Activated CD4-positive, alpha-beta memory T cell treated with anti-CD3 and anti-CD28 coated beads for 36 hours (primary cell): ENCODE data around the gene METTL13. TPM values are rescaled to one million over a fixed set of nuclear protein-coding genes. Genes with fewer than 3 reads are reported as not detected.

ENCODE experiments used
- CTCF ChIA-PET: fragments of 350-600 bp; sonication (Branson Sonifier 250); formaldehyde crosslinking; loops from one replicate; lab custom pipeline; 2021; ENCODE audit warnings: antibody characterized with exemption, inconsistent platforms; lab: Charles Lee
- POLR2A ChIA-PET: fragments of 350-600 bp; sonication (Branson Sonifier 250); formaldehyde crosslinking; loops from one replicate; lab custom pipeline; 2021; ENCODE audit warnings: antibody characterized with exemption; lab: Charles Lee
- DNase-seq: peaks from one replicate; pipeline ENCODE4 v3.0.0-alpha.2; 2020
- H3K27ac Mint-ChIP-seq: one replicate; pipeline ENCODE4 v1.8.0; 2021; ENCODE audit warnings: mixed read lengths
- H3K27me3 Mint-ChIP-seq: one replicate; pipeline ENCODE4 v1.8.0; 2021; ENCODE audit warnings: mixed read lengths
- H3K36me3 Mint-ChIP-seq: one replicate; pipeline ENCODE4 v1.8.0; 2021; ENCODE audit warnings: mixed read lengths
- H3K4me1 Mint-ChIP-seq: one replicate; pipeline ENCODE4 v1.8.0; 2021; ENCODE audit warnings: low read depth, mixed read lengths
- H3K4me3 Mint-ChIP-seq: one replicate; pipeline ENCODE4 v1.8.0; 2021; ENCODE audit warnings: mild to moderate bottlenecking, mixed read lengths
- H3K9me3 Mint-ChIP-seq: one replicate; pipeline ENCODE4 v1.8.0; 2021; ENCODE audit warnings: mixed read lengths
- intact Hi-C: fragments of 100-400 bp; cut with micrococcal nuclease; formaldehyde crosslinking; loops from one replicate; pipeline ENCODE4 v1.15.1; 2023
- total RNA-seq, 2 experiments: library from RNA; stranded (reverse); gene quantifications; one replicate each; pipeline ENCODE4 v1.2.3, GENCODE V29; 2021

METTL13 gene
- total RNA-seq, 2 experiments from 2014 or later: 45.6 to 49.8 TPM

DNA sequence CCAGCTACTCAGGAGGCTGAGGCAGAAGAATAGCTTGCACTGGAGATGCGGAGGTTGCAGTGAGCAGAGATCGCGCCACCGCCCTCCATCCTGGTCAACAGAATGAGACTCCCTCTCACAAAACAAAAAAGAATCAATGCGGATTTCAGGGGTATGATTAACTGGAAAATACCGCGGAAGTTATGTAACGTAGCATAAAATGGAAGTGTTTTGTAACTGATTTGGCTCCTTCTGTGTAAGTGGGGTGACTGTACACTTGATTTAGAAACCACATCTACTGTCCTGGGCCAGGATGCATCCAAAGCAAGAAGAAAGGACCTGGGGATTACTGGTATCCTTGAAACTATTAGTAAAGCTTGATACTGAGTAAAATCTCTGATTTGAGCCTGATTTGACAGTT, 36.5 kb upstream of the METTL13 start:
- intact Hi-C loops: loop anchor here (5.0 to 10.0 kb wide), 5 partner anchors 97 to 1950 kb away; partner anchors contain the start of genes DNM3, METTL18, SCYL3 and SUCO
- Mint-ChIP-seq H3K27me3 (no peaks in the 10 kb centered on the region), H3K4me3 (no peak overlapping the region), H3K27ac (no peak overlapping the region), H3K36me3 (no peaks in the 10 kb centered on the region), H3K9me3 (no peaks in the 10 kb centered on the region), H3K4me1 (peaks cover 28% of the 10 kb centered on the region)
- ChIA-PET CTCF (interaction anchor here (0.9 kb wide), 1 partner anchor 56 kb away, joined by 3 read pairs; no protein-coding TSS in a partner anchor), POLR2A (no interaction called here)
- no peak for DNase-seq

DNA sequence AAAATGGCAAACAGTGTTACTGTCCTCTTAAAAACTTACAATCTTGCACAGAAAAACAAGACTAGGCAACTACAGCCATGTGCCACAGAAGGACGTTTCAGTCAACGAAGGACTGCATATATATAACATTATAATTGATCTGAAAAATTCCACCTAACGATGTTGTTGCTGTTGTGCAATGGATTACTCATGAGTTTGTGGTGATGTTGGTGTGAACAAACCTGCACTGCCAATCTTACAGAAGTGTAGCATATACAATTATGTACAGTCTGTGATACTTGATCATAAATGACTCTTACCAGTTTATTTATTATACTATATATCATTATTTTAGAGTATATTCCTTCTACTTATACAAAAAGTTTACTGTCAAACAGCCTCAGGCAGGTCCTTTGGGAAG, 32.8 kb upstream of the METTL13 start:
- CTCF ChIA-PET: no interaction called here
- intact Hi-C loops: loop anchor here (10.0 kb wide), 2 partner anchors 786 to 1954 kb away; partner anchors contain the start of genes METTL18 and SUCO
- no peaks in the 10 kb centered on the region for H3K36me3 Mint-ChIP-seq

DNA sequence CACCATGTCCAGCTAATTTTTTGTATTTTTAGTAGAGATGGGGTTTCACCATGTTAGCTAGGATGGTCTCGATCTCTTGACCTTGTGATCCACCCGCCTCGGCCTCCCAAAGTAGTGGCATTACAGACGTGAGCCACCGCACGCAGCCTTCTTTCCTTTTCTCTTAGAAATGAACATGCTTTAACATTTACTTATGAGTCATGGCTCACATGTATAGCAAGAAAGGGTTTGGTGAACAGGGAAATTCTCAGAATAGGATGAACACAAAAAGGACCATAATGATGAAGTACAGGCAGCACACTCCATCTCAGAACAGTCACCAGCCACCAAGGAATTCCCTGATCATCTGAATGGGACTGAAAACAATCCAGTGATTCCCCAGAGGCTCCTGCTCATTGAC, 30.2 kb upstream of the METTL13 start:
- CTCF ChIA-PET: interaction anchor here (0.7 kb wide), 1 partner anchor 24 kb away, joined by 3 read pairs; no protein-coding TSS in a partner anchor
- peak overlapping the region; percentile 39 for H3K27ac Mint-ChIP-seq
- intact Hi-C loops: no loop called here
- H3K9me3 Mint-ChIP-seq: no peaks in the 10 kb centered on the region
- no peaks in the 10 kb centered on the region for H3K4me1 Mint-ChIP-seq
- peak; percentile 27 for DNase-seq
- POLR2A ChIA-PET: no interaction called here
- H3K36me3 Mint-ChIP-seq: no peaks in the 10 kb centered on the region
- no peak overlapping the region for H3K4me3 Mint-ChIP-seq
- no peaks in the 10 kb centered on the region for H3K27me3 Mint-ChIP-seq

More for the DNA sequence above, 32.8 kb upstream of the METTL13 start:
- Mint-ChIP-seq H3K27me3 (no peaks in the 10 kb centered on the region), H3K4me3 (no peak overlapping the region), H3K9me3 (no peaks in the 10 kb centered on the region), H3K27ac (no peak overlapping the region), H3K4me1 (peaks cover 6% of the 10 kb centered on the region)
- DNase-seq: no peak
- POLR2A ChIA-PET: no interaction called here

DNA sequence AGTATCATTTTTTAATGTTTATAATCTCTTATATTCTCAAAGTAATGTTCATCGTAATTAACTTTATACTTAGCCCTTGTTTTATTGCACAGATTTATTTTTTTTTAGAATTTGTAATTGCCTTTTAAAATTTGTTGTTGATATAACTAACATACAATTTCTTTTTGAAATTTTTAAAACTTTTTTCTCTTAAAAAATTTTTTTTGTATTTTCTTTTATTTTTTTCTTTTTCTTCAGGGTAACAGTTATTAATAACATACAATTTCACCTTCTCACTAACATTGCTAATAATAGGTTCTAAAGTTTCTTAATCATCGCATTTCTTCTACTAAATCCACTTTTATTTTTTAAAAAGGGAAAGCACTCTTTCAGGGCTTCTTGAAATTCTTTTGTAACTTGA, 28.3 kb upstream of the METTL13 start:
- H3K27ac Mint-ChIP-seq: no peak overlapping the region
- POLR2A ChIA-PET: no interaction called here
- H3K4me1 Mint-ChIP-seq: no peaks in the 10 kb centered on the region
- H3K36me3 Mint-ChIP-seq: no peaks in the 10 kb centered on the region
- no peak for DNase-seq
- H3K27me3 Mint-ChIP-seq: peaks cover 2% of the 10 kb centered on the region
- H3K4me3 Mint-ChIP-seq: no peak overlapping the region
- CTCF ChIA-PET: no interaction called here
- intact Hi-C loops: no loop called here
- no peaks in the 10 kb centered on the region for H3K9me3 Mint-ChIP-seq

DNA sequence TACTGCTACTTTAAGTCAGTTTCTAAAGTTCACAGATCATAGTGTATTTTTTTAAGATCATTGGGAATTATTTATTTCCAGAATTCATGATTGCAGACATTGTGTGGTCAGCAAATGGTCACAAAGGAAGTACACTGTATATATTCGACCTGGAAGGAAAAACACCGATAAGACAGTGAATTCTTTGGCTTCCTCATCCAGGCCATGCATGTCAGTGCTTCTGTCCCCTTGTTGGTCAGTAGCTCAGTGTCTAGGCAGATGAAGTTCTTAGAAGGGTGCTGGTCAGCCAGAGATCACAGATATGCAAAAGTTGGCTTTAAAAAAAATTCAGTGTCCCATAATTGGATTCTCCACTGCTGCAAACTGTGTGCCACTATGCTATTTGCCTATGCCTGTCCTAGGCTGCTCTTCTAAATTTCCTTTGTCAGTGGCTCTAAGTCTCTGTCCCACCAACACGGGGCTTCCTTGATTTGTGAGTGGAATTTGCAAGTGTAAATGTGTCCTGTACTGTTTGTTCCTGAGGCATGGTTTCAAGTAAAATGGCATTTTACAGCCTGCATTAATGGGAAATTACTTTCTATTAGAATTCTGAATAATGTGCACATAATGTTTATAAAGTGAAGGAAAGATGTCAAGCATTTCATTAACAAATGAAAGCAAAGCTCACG, 27.6 kb upstream of the METTL13 start:
- CTCF ChIA-PET: no interaction called here
- no peaks in the 10 kb centered on the region for H3K9me3 Mint-ChIP-seq
- H3K27ac Mint-ChIP-seq: no peak overlapping the region
- H3K4me1 Mint-ChIP-seq: no peaks in the 10 kb centered on the region
- POLR2A ChIA-PET: interaction anchor here (0.6 kb wide), 1 partner anchor 254 kb away, joined by 6 read pairs; no protein-coding TSS in a partner anchor
- H3K4me3 Mint-ChIP-seq: no peak overlapping the region
- H3K27me3 Mint-ChIP-seq: peaks cover 2% of the 10 kb centered on the region
- no peak for DNase-seq
- intact Hi-C loops: no loop called here
- H3K36me3 Mint-ChIP-seq: no peaks in the 10 kb centered on the region

DNA sequence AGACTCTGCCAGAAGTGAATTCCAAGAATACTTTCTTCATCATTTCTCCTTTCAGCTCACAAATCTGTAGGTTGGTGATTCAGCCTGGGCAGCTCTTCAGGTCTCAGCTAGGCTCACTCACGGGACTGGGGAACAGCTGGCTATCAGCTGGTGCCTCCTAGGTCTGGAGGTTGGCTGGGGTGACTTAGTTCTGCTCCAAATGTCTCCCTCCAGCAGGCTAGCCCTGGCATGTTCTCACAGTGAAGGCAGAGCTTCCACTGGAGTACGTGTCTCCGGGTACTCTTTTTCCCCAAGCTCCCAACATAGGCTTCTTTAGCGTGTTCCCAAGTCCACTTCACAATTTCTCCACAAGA, 27.1 kb upstream of the METTL13 start:
- Mint-ChIP-seq H3K4me3 (no peak overlapping the region), H3K27ac (no peak overlapping the region), H3K4me1 (no peaks in the 10 kb centered on the region), H3K36me3 (no peaks in the 10 kb centered on the region), H3K9me3 (no peaks in the 10 kb centered on the region), H3K27me3 (peaks cover 2% of the 10 kb centered on the region)
- POLR2A ChIA-PET: interaction anchor here (0.6 kb wide), 1 partner anchor 254 kb away, joined by 6 read pairs; no protein-coding TSS in a partner anchor
- intact Hi-C loops: no loop called here
- DNase-seq: no peak
- CTCF ChIA-PET: interaction anchor here (1.1 kb wide), 1 partner anchor 11 kb away, joined by 3 read pairs; no protein-coding TSS in a partner anchor

DNA sequence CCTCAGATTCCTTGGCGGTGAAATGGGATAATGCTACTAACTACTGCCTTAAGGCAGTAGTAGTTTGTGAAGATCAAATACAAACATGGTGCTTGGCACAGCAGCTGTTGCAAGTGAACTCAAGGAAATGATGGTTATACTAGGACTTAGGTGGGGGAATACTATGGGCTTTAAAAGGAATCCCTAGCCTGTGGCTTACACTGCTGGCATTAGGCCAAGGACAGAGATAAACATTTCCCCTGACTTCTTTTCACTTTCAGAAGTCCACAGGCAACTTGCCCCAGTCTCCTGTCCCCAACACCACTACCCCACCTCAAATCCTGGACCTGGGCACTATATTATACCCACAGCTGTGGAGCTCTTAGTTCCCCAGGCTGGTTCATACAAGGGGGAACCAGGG, 26.5 kb upstream of the METTL13 start:
- H3K4me3 Mint-ChIP-seq: no peak overlapping the region
- POLR2A ChIA-PET: no interaction called here
- H3K4me1 Mint-ChIP-seq: no peaks in the 10 kb centered on the region
- no peaks in the 10 kb centered on the region for H3K36me3 Mint-ChIP-seq
- CTCF ChIA-PET: interaction anchor here (0.6 to 1.1 kb wide), 2 partner anchors 12 to 58 kb away, joined by 3 to 5 read pairs; no protein-coding TSS in a partner anchor
- intact Hi-C loops: no loop called here
- no peak for DNase-seq
- no peak overlapping the region for H3K27ac Mint-ChIP-seq
- H3K9me3 Mint-ChIP-seq: no peaks in the 10 kb centered on the region
- H3K27me3 Mint-ChIP-seq: peaks cover 2% of the 10 kb centered on the region

DNA sequence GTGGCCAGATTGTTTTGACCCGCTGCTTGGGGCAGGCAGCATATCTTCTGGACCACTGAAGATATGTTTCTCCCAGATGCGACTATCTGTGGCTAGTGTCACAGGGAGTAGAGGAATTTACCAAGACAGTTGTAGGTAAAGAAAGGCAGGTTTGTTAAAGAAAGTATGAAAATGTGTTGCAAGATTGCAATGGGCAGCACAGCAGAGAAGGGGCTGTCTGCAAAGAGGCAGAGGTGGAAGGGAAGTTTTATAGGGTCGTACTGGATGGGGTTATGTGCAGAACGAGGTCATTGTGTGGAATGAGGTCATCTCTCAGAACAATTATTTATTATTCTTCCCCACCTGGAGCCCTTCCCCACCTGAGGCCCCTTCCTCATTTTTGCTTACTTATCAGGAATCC, 24.6 kb upstream of the METTL13 start:
- Mint-ChIP-seq H3K36me3 (no peaks in the 10 kb centered on the region), H3K4me3 (no peak overlapping the region), H3K9me3 (no peaks in the 10 kb centered on the region), H3K27ac (no peak overlapping the region), H3K4me1 (no peaks in the 10 kb centered on the region), H3K27me3 (peaks cover 2% of the 10 kb centered on the region)
- ChIA-PET POLR2A (no interaction called here), CTCF (no interaction called here)
- DNase-seq: no peak
- intact Hi-C loops: no loop called here

DNA sequence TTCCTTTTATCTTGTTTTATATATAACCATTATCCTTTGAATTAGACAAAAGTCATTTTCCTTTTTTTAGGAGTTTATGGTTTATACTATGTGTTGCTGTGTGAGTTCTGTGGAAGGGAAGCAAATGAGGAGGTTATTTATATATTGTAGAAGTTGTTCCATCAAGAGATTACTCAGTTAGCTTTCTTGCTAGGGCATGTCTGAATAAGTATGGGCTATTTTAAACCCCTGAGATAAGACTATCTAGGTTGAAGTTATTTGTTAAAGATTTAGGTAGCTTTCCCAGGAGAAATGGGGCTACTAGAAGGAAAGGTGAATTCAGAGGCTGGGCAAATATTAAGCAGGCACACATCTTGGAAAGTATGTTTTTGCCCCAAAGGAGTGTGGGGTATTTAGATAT, 23.4 kb upstream of the METTL13 start:
- Mint-ChIP-seq H3K4me1 (no peaks in the 10 kb centered on the region), H3K27me3 (peaks cover 2% of the 10 kb centered on the region), H3K9me3 (no peaks in the 10 kb centered on the region), H3K27ac (no peak overlapping the region), H3K4me3 (no peak overlapping the region), H3K36me3 (no peaks in the 10 kb centered on the region)
- CTCF ChIA-PET: no interaction called here
- intact Hi-C loops: no loop called here
- POLR2A ChIA-PET: no interaction called here
- DNase-seq: no peak

DNA sequence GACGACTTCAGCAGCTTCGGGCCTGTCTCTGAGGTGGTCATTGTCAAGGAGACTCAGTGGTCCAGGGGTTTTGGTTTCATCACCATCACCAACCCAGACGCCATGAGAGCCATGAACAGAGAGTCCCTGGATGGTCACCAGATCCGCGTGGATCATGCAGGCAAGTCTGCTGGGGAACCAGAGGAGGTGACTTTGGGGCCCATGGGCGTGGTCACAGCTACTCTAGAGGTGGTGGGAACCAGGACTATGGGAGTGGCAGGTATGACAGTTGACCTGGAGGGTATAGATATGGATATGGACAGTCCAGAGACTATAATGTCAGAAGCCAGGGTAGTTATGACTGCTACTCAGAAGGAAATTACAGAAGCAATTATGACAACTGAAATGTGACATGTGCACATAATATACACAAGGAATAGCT, 19.3 kb upstream of the METTL13 start:
- ChIA-PET CTCF (interaction anchor here (0.8 kb wide), 1 partner anchor 17 kb away, joined by 3 read pairs; no protein-coding TSS in a partner anchor), POLR2A (no interaction called here)
- intact Hi-C loops: no loop called here
- Mint-ChIP-seq H3K27ac (no peak overlapping the region), H3K9me3 (no peaks in the 10 kb centered on the region), H3K4me3 (no peak overlapping the region), H3K36me3 (no peaks in the 10 kb centered on the region), H3K27me3 (peaks cover 9% of the 10 kb centered on the region), H3K4me1 (no peaks in the 10 kb centered on the region)
- no peak for DNase-seq

DNA sequence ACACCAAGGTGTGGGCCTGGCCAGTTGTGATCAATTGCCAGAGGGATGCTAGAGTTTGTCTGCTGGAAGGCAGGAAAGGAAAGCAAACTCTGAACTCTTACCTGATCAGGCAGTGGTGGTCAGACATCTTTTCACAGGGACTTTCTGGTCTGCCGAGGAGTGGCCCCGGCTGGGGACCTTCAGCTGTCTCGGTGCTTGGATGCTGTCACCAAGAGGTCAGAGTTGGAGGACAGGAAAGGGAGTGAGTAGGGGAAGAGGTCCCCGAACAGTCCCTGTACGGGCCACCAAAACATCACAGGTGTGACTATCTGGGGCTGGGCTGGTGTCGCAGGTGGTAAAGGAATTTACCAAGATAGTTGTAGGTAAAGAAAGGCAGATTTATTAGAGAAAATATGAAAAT, 17.7 kb upstream of the METTL13 start:
- no peak overlapping the region for H3K4me3 Mint-ChIP-seq
- CTCF ChIA-PET: no interaction called here
- no peaks in the 10 kb centered on the region for H3K36me3 Mint-ChIP-seq
- no peaks in the 10 kb centered on the region for H3K4me1 Mint-ChIP-seq
- no peaks in the 10 kb centered on the region for H3K9me3 Mint-ChIP-seq
- no peak overlapping the region for H3K27ac Mint-ChIP-seq
- peaks cover 8% of the 10 kb centered on the region for H3K27me3 Mint-ChIP-seq
- no peak for DNase-seq
- POLR2A ChIA-PET: no interaction called here
- intact Hi-C loops: no loop called here

DNA sequence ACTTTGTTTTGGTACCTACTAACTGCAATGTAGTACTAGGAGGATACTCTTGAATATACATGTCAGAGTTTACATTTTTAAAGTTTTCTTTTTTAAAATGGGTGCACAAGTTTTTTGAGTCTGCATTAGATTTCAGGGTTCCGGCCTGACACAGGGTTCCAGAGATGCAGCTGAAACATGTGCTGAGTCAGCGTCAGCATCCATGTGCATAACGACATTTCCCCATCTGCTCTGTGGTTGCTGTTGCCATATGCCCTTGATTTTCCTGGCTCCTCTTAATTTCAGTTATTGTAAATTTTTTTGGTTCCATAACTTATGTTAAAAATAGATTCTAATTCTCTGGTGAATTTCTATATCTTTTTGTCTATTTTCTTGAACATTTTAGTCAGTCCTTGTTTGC, 12.3 kb upstream of the METTL13 start:
- POLR2A ChIA-PET: no interaction called here
- Mint-ChIP-seq H3K9me3 (no peaks in the 10 kb centered on the region), H3K4me3 (no peak overlapping the region), H3K4me1 (no peaks in the 10 kb centered on the region), H3K27ac (no peak overlapping the region), H3K27me3 (peaks cover 6% of the 10 kb centered on the region), H3K36me3 (no peaks in the 10 kb centered on the region)
- intact Hi-C loops: no loop called here
- no peak for DNase-seq
- CTCF ChIA-PET: no interaction called here

DNA sequence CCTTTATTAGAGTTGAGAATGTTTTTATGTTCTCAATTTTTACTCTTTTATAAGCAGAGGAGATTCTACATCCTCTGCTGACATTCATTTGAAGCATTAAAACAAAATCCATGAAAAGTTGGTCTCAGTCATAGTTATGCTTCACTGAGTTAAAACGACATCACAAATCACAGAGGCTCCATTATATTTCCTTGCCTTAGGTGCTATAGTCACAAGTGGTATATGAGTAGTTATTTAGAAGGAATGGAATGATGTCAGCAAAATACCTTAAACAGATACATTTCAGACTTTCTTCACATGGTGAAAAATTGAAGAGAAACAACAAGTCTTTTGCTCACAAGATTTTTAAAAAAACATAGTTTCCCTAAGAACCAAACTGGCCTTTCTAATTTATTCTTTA, 11.7 kb upstream of the METTL13 start:
- intact Hi-C loops: no loop called here
- H3K27ac Mint-ChIP-seq: no peak overlapping the region
- no peak for DNase-seq
- H3K27me3 Mint-ChIP-seq: peaks cover 3% of the 10 kb centered on the region
- H3K4me1 Mint-ChIP-seq: no peaks in the 10 kb centered on the region
- no peaks in the 10 kb centered on the region for H3K36me3 Mint-ChIP-seq
- H3K9me3 Mint-ChIP-seq: no peaks in the 10 kb centered on the region
- CTCF ChIA-PET: no interaction called here
- POLR2A ChIA-PET: no interaction called here
- H3K4me3 Mint-ChIP-seq: no peak overlapping the region
